ENCODE data around the gene SP1. TPM values are rescaled to one million over a fixed set of nuclear protein-coding genes. Genes with fewer than 3 reads are reported as not detected.
A peak's percentile ranks its signal among the peaks of the same experiment; 100 is the strongest.
"Not testable (repeated sequence)": the region's sequence is repeated elsewhere in the genome, so short reads cannot be mapped to it uniquely, and the experiment has no call there.

Gene SP1
- total RNA-seq, 1 donor: 45.3 TPM

DNA sequence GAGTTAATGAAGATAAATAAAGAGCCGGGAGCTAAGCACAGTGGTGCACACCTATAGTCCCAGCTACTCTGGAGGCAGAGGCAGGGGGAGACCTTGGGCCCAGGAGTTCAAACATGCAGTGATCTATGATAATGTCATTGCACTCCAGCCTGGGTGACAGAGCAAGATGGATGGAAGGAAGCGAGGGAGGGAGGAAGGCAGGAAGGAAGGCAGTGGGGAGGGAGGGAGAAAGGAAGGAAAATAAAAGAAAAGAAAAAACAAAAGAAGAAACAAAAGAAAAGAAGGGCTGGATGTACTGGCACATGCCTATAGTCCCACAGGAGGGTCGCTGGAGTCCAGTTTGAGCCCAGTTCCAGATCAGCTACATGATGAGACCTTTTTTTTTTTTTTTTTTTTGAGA is 24.9 kb upstream of the SP1 start:
- no peak overlapping the region for H3K4me3 ChIP-seq (ENCODE audit: low read depth, low read length)
- TF ChIP-seq CTCF (IDR thresholded peaks at IDR 0.05; ENCODE audit: insufficient read depth, low read depth, low read length): no peak
- DNase-seq (ENCODE audit: low read depth): no peak

GRCh38 chr12:53358836-53359419 is 21.0 kb upstream of the SP1 start:
- no peak for DNase-seq (ENCODE audit: low read depth)
- no peak overlapping the region for H3K4me3 ChIP-seq (ENCODE audit: low read depth, low read length)
- no peak for TF ChIP-seq CTCF (IDR thresholded peaks at IDR 0.05; ENCODE audit: insufficient read depth, low read depth, low read length)

- not testable (repeated sequence) for H3K4me3 ChIP-seq (ENCODE audit: low read depth, low read length); DNase-seq (ENCODE audit: low read depth)
Measured at GRCh38 chr12:53361638-53362037, 18.3 kb upstream of the SP1 start.

- no peak overlapping the region for H3K4me3 ChIP-seq (ENCODE audit: low read depth, low read length)
- TF ChIP-seq CTCF (IDR thresholded peaks at IDR 0.05; ENCODE audit: insufficient read depth, low read depth, low read length): no peak
- peak; percentile 56 for DNase-seq (ENCODE audit: low read depth)
Measured at GRCh38 chr12:53365245-53365904, 14.6 kb upstream of the SP1 start.

GRCh38 chr12:53373554-53374133 is 6.3 kb upstream of the SP1 start:
- H3K4me3 ChIP-seq (ENCODE audit: low read depth, low read length): not testable (repeated sequence)
- DNase-seq (ENCODE audit: low read depth): peak; percentile 59

GRCh38 chr12:53374277-53374676 is 5.7 kb upstream of the SP1 start:
- not testable (repeated sequence) for H3K4me3 ChIP-seq (ENCODE audit: low read depth, low read length); DNase-seq (ENCODE audit: low read depth)

- no peak for DNase-seq (ENCODE audit: low read depth)
- no peak overlapping the region for H3K4me3 ChIP-seq (ENCODE audit: low read depth, low read length)
- no peak for TF ChIP-seq CTCF (IDR thresholded peaks at IDR 0.05; ENCODE audit: insufficient read depth, low read depth, low read length)
Measured at GRCh38 chr12:53376747-53377146, 3.2 kb upstream of the SP1 start.

- TF ChIP-seq CTCF (IDR thresholded peaks at IDR 0.05; ENCODE audit: insufficient read depth, low read depth, low read length): no peak
- H3K4me3 ChIP-seq (ENCODE audit: low read depth, low read length): no peak overlapping the region
Measured at GRCh38 chr12:53378222-53378621, 1.8 kb upstream of the SP1 start.

More at GRCh38 chr12:53378222-53378621, 1.8 kb upstream of the SP1 start:
- DNase-seq (ENCODE audit: low read depth): no peak

Data from fibroblast of villous mesenchyme (primary cell).